ENCODE results near the gene HSD17B14. TPM values are rescaled to one million over a fixed set of nuclear protein-coding genes. Genes with fewer than 3 reads are reported as not detected.

HSD17B14 gene
- total and polyA plus RNA-seq, 2 of the 8 experiments (the other 6 are each of a cell fraction or from before 2014, with no cell fraction given): 8.4 to 25.5 TPM

DNA sequence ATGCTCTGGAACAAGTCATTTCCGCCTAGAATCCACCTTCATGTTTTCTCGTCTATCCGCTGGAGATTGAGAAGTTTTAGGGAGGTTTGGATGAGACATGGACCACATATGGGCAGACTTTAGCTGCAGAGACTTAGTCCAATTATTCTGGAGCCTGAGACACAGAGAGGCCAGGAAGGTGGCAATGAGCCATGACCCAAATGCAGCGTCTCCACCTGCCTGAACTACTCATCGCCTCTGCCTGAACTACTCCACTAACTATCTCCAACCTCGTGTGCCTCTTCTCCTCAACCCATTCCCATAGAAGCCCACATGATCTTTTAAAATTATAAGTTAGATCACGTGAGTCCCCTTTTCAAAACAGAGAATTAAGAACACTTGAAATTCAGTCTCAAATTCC, 26.5 kb upstream of the HSD17B14 start:
- TF ChIP-seq FOSL1 (IDR thresholded peaks at IDR 0.05; ENCODE audit: insufficient read depth, low read depth, low read length) (no peak), MAX (IDR thresholded peaks at IDR 0.05) (no peak), POU5F1 (IDR thresholded peaks at IDR 0.05; ENCODE audit: low read depth, low read length) (no peak), TAF1 (IDR thresholded peaks at IDR 0.05; ENCODE audit: low read depth, low read length) (no peak), SAP30 (IDR thresholded peaks at IDR 0.05; ENCODE audit: insufficient read depth, insufficient replicate concordance, low read length) (no peak), CBX8 (IDR thresholded peaks at IDR 0.05; ENCODE audit: borderline replicate concordance, low read depth, low read length) (no peak), RFX5 (IDR thresholded peaks at IDR 0.05; ENCODE audit: borderline replicate concordance, low read depth, low read length) (no peak), YY1 (IDR thresholded peaks at IDR 0.05; ENCODE audit: low read depth, low read length) (no peak), SIX5 (IDR thresholded peaks at IDR 0.05; ENCODE audit: low read depth, low read length) (no peak), TBP (IDR thresholded peaks at IDR 0.05; ENCODE audit: low read depth, low read length) (no peak), CTBP2 (IDR thresholded peaks at IDR 0.05; ENCODE audit: borderline replicate concordance, insufficient read depth, insufficient read length, low read length) (no peak), RBBP5 (IDR thresholded peaks at IDR 0.05; ENCODE audit: borderline replicate concordance, low read depth, low read length) (no peak), NANOG (IDR thresholded peaks at IDR 0.05; ENCODE audit: insufficient read depth, low read depth, low read length, poor library complexity, severe bottlenecking) (no peak), NRF1 (IDR thresholded peaks at IDR 0.05; ENCODE audit: low read depth, low read length) (no peak)
- CTCF ChIA-PET (ENCODE audit: partially characterized antibody): interaction anchor here (0.6 kb wide), 1 partner anchor 70 kb away, joined by 3 read pairs; no protein-coding TSS in a partner anchor

More for the DNA sequence above, 26.5 kb upstream of the HSD17B14 start:
- POLR2A ChIA-PET (ENCODE audit: partially characterized antibody): interaction anchor here (4.2 kb wide), 1 partner anchor 10 kb away, joined by 43 read pairs; the partner anchor contains the start of gene PPP1R15A
- Histone ChIP-seq H3K23ac (ENCODE audit: insufficient read length) (no peak overlapping the region), H3K4me2 (ENCODE audit: insufficient read depth in 1 of 2, low read depth in 2 of 2, low read length in 2 of 2) (no peak overlapping the region), H3K27ac (ENCODE audit: low read depth, low read length) (no peak overlapping the region), H3K56ac (replicated peaks; ENCODE audit: insufficient read length, low read depth, low read length) (no peak overlapping the region), H2AFZ (ENCODE audit: low read length) (no peak overlapping the region), H3K9ac (replicated peaks in 1 of 4; ENCODE audit: extremely low read depth in 1 of 4, low read depth in 3 of 4, low read length in 3 of 4) (no peak overlapping the region), H2BK5ac (ENCODE audit: low read depth, low read length) (no peak overlapping the region), H2AK5ac (ENCODE audit: low read depth, low read length) (no peak overlapping the region), H3K14ac (ENCODE audit: insufficient read length) (no peak overlapping the region), H3K79me2 (ENCODE audit: control insufficient read depth in 1 of 2, insufficient read depth in 2 of 2, low read length in 2 of 2) (no peaks in the 10 kb centered on the region), H3K79me1 (ENCODE audit: low read depth, low read length) (0 out of 2 replicates have a peak, but pooled peaks cover 2% of the 10 kb centered on the region), H4K91ac (replicated peaks; ENCODE audit: insufficient read length, low read length) (no peak overlapping the region), H3K9me3 (ENCODE audit: insufficient read depth in 2 of 2, low read depth in 1 of 2, low read length in 1 of 2) (no peaks in the 10 kb centered on the region), H3K4me1 (replicated peaks in 1 of 4; ENCODE audit: control insufficient read depth in 3 of 4, insufficient read depth in 4 of 4, low read length in 3 of 4) (peaks cover 0 to 12% (median 2%) of the 10 kb centered on the region in 4 experiments; a peak in 5 of 7 replicates), H3K27me3 (replicated peaks in 1 of 4; ENCODE audit: control insufficient read depth in 3 of 4, extremely low read depth in 1 of 4, insufficient read depth in 3 of 4, low read length in 3 of 4) (no peaks in the 10 kb centered on the region; a peak in 1 of 7 replicates), H3K23me2 (ENCODE audit: low read depth, low read length) (0 out of 2 replicates have a peak, but pooled peaks cover under 1% of the 10 kb centered on the region), H4K5ac (ENCODE audit: insufficient read length, low read depth, low read length) (no peak overlapping the region), H3K4me3 (ENCODE audit: extremely low read depth in 1 of 4, insufficient read depth in 2 of 4, low read depth in 3 of 4, low read length in 4 of 4) (no peak overlapping the region), H2BK20ac (ENCODE audit: low read length) (no peak overlapping the region), H2BK15ac (ENCODE audit: low read length) (no peak overlapping the region), H2BK120ac (replicated peaks; ENCODE audit: low read depth, low read length) (no peak overlapping the region), H3K36me3 (ENCODE audit: control insufficient read depth in 2 of 4, insufficient read depth in 4 of 4, low read length in 3 of 4) (no peaks in the 10 kb centered on the region; a peak in 2 of 8 replicates), H3K4ac (replicated peaks; ENCODE audit: insufficient read length, low read depth, low read length) (no peak overlapping the region), H2BK12ac (ENCODE audit: low read depth, low read length) (no peak overlapping the region), H3K18ac (ENCODE audit: extremely low read depth, low read length) (no peak overlapping the region), H4K20me1 (replicated peaks in 1 of 2; ENCODE audit: control insufficient read depth in 1 of 2, insufficient read depth in 2 of 2, low read length in 2 of 2) (no peaks in the 10 kb centered on the region), H4K8ac (ENCODE audit: extremely low read depth, insufficient read depth, low read length) (no peak overlapping the region)
- DNase-seq (ENCODE audit: low read depth in 1 of 2, low spot score in 2 of 2) (no peak), FAIRE-seq (no peak)
- WGBS, 2 experiments (ENCODE audit: extremely low coverage in 1 of 2, insufficient coverage in 1 of 2, insufficient read length in 1 of 2, insufficient replicate concordance in 2 of 2, low coverage in 1 of 2, low lambda C conversion rate in 2 of 2, missing lambda C conversion rate in 1 of 2): 88% methylated on average over 7 of the region's 7 CpGs; no CpG with 5 or more reads in 1 of the 2 experiments

Data from H1 (cell line).